Measurements from ENCODE around the gene IFNA2.

DNA sequence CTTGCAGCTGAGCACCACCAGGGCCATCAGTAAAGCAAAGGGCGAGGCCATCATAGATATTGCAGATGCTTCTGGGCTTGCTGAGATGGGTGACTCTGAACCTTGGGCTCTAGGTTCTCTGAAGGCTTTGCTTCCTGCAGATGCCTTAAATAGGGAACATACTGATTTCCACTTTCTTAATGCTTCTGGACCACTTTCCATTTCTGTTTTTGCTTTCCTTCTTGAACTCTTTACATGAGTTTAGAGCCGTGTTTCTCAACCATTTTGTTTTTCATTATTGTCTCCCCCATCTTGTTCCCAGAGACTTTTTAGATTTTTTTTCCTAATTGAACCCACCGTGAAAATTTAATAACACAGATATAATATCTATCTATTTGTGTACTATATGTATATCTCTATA is 17.2 kb downstream of the IFNA2 start, which contains the start of gene IFNA13:
- TF ChIP-seq CEBPB (IDR thresholded peaks at IDR 0.05) (no peak), MAX (IDR thresholded peaks at IDR 0.05) (no peak), TEAD4 (IDR thresholded peaks at IDR 0.05) (no peak)
